Measurements from ENCODE around the gene STRADA. TPM values are rescaled to one million over a fixed set of nuclear protein-coding genes. Genes with fewer than 3 reads are reported as not detected.

STRADA gene
- total RNA-seq, result 13.3 TPM
- long read RNA-seq, transcript STRADA-202 (13 exons, 2,255 nt), result major isoform, 7 of 10 reads
- long read RNA-seq, partial matches to known transcripts, result 1 of 10 reads
- long read RNA-seq, other reads (novel, unspliced or antisense), result 1 of 10 reads

- ATAC-seq, result peak; percentile 100
- intact Hi-C loops (cut with DNase I), result loop anchor here (1.0 kb wide), 1 partner anchor 32 kb away; the partner anchor contains the start of gene CCDC47
- peak; percentile 100 for DNase-seq (ENCODE audit: missing footprints)
Measured at GRCh38 chr17:63741408-63742173, at the start of gene STRADA. Gene STRADA, minus strand, starts transcription at chr17:63741799. Its CDS starts 13,430 bp downstream, at chr17:63728369.

DNA sequence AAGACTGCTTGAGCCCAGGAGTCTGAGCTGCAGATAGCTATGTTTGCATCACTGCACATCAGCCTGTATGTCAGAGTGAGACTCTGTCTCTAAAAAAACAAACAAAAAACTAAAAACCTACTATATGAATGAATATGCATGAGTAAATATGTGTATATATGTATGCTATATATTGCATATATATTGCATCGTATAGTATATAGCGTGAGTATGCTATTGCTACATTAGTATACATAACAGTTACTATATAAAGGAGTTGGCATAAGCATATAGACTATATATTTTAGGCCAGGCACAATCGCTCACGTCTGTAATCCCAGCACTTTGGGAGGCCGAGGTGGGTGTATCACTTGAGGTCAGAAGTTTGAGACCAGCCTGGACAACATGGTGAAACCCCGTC is 48.5 kb upstream of the STRADA start:
- ATAC-seq (no peak), DNase-seq (ENCODE audit: missing footprints) (no peak)
- intact Hi-C loops (cut with DNase I), result no loop called here

- DNase-seq (ENCODE audit: missing footprints) (no peak), ATAC-seq (no peak)
- intact Hi-C loops (cut with DNase I), result no loop called here
Measured at GRCh38 chr17:63786971-63787711, 45.5 kb upstream of the STRADA start.

DNA sequence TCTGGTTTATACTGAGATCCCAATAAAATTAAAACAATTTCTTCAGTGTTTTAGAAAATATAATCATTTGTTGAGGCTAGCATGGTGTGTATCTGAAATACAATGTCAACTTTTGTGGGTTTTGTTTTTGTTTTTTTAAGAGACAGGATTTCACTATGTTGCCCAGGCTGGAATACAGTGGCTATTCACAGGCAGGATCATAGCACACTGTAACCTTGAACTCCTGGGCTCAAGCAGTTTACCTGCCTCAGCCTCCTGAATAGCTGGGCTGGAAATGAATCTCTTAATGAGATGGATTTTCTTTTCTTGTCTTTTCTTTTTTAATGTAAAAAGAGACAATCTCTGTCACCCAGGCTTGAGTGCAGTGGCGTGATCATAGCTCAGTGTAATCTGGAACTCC is 44.5 kb upstream of the STRADA start:
- intact Hi-C loops (cut with DNase I), result no loop called here
- ATAC-seq, result no peak
- DNase-seq (ENCODE audit: missing footprints), result no peak

GRCh38 chr17:63785556-63785955 is 44.0 kb upstream of the STRADA start:
- DNase-seq (ENCODE audit: missing footprints) (no peak), ATAC-seq (no peak)
- intact Hi-C loops (cut with DNase I), result no loop called here

- ATAC-seq (no peak), DNase-seq (ENCODE audit: missing footprints) (no peak)
- intact Hi-C loops (cut with DNase I), result no loop called here
Measured at GRCh38 chr17:63783522-63783921, 41.9 kb upstream of the STRADA start.

- intact Hi-C loops (cut with DNase I), result no loop called here
- ATAC-seq (no peak), DNase-seq (ENCODE audit: missing footprints) (no peak)
Measured at GRCh38 chr17:63780928-63781327, 39.3 kb upstream of the STRADA start.

- intact Hi-C loops (cut with DNase I), result no loop called here
- ATAC-seq (no peak), DNase-seq (ENCODE audit: missing footprints) (no peak)
Measured at GRCh38 chr17:63780507-63780906, 38.9 kb upstream of the STRADA start.

DNA sequence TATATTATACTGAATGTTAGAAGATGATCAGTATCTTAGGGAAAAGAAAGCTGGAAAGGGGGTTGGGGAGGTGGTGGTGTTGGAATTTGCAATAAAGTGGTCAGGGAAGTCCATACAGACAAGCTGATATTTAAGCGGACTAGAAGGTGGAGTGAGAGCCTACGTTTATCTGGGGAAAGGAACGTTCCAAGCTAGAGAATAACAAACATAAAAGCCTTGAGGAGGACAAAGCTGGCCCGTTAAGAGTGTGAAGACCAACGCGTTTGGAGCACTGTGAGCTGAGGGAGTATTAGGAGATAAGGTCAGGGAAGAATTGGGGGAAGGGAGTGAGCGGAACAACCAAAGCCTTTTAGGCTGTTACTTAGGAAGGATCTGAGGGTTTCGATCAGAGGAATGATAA is 33.8 kb upstream of the STRADA start:
- intact Hi-C loops (cut with DNase I), result no loop called here
- DNase-seq (ENCODE audit: missing footprints) (no peak), ATAC-seq (no peak)

GRCh38 chr17:63774969-63775265 is 33.3 kb upstream of the STRADA start:
- intact Hi-C loops (cut with DNase I), result loop anchor here (1.0 to 5.0 kb wide), 2 partner anchors 52 to 732 kb away; partner anchors contain the start of genes CEP95, DDX5, FTSJ3 and PSMC5
- ATAC-seq (no peak), DNase-seq (ENCODE audit: missing footprints) (no peak)

DNA sequence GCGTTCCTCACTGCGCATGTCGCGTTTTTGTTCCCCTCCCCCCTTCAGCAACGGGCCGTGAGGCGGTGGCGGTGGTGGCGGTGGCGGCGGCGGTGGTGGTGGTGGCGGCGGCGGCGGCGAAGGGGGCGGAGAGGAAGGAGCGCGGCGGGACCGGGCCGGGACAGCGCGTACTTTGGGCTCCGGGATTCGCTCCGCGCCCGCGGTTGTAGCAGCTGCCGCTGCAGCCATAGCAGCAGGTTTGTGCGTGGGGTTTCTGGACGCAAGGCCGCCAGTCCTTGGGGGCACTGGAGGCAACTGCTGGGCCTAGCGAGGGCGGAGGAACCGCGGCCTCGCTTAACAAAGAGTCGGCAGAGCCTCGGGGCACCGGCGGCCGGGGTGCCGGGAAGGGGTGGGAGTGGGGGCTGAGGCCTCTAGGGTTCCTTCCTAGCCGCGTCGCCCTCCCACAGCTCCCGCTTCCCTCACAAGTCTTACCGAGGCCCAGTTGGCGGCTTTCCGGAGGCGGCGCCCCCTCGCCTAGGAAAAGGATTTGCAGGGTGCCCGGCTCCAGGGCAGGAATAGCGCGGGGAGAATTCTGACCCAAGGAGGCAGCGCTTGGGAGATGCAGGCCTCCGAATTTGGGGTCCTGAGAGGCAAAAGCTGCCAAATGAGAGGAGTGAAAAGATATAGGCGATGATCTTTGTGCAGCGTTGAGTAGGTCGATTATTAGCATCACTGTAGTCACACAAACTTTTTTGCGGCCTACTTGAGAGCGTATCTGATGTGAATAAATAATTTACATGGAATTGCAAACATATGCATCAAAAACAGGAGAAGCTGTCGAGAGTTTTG is 32.8 kb upstream of the STRADA start, which contains the start of gene DDX42:
Gene DDX42 (plus strand): TSS at position 30 of the 828 bp plus-strand sequence. CDS start 12,880 bp downstream, outside the sequence.
- ATAC-seq (peak; percentile 9), DNase-seq (ENCODE audit: missing footprints) (peak; percentile 93)
- intact Hi-C loops (cut with DNase I), result loop anchor here (1.0 to 5.0 kb wide), 2 partner anchors 53 to 733 kb away; partner anchors contain the start of genes CEP95, DDX5, FTSJ3 and PSMC5

GRCh38 chr17:63773272-63774140 is 31.9 kb upstream of the STRADA start, which contains the start of gene CCDC47:
Gene CCDC47, minus strand, starts transcription at chr17:63773597. Its CDS starts 7,422 bp downstream, at chr17:63766175.
- ATAC-seq (peak; percentile 97), DNase-seq (ENCODE audit: missing footprints) (peak; percentile 98)
- intact Hi-C loops (cut with DNase I), result loop anchor here (1.0 to 5.0 kb wide), 3 partner anchors 32 to 734 kb away; partner anchors contain the start of genes CEP95, DDX5, FTSJ3 and PSMC5

- intact Hi-C loops (cut with DNase I), result loop anchor here (1.0 to 5.0 kb wide), 2 partner anchors 32 to 734 kb away; partner anchors contain the start of genes CEP95, DDX5 and STRADA
- DNase-seq (ENCODE audit: missing footprints), result no peak
- no peak for ATAC-seq
Measured at GRCh38 chr17:63772801-63773271, 31.2 kb upstream of the STRADA start.

GRCh38 chr17:63768433-63768832 is 26.8 kb upstream of the STRADA start:
- DNase-seq (ENCODE audit: missing footprints) (no peak), ATAC-seq (no peak)
- intact Hi-C loops (cut with DNase I), result no loop called here

- ATAC-seq (no peak), DNase-seq (ENCODE audit: missing footprints) (no peak)
- intact Hi-C loops (cut with DNase I), result no loop called here
Measured at GRCh38 chr17:63766754-63767153, 25.2 kb upstream of the STRADA start.

GRCh38 chr17:63764716-63765115 is 23.1 kb upstream of the STRADA start:
- DNase-seq (ENCODE audit: missing footprints) (no peak), ATAC-seq (no peak)
- intact Hi-C loops (cut with DNase I), result no loop called here

Data from Right ventricle myocardium inferior (tissue), 1 donor.